GM21717 (cell line): ENCODE data around the gene LASP1NB.
"Not testable (repeated sequence)": the region's sequence is repeated elsewhere in the genome, so short reads cannot be mapped to it uniquely, and the experiment has no call there.

ENCODE experiments used
- ATAC-seq: cut with Tn5 transposase; IDR thresholded peaks from one replicate; pipeline ENCODE4 v1.9.1; 2021; ENCODE audit warnings: mild to moderate bottlenecking, moderate library complexity; ENCODE audit not compliant: unreplicated experiment

LASP1NB gene

DNA sequence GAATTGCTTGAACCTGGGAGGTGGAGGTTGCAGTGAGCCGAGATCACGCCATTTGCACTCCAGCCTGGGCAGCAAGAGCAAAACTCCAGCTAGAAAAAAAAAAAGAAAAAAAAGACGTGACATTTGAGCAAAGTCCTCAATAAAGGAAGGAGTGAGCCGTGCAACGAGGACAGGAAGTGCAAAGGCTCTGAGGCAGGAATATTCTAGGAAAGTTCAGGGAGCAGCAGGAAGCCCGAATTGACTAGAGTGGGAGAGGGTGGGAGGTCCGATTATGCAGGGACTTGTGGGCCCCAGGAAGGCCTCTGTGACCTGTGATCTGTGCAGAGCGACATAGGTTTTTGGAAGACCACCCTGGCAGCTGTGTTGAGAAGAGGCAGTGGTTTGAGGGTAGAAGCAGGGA, 8.6 kb upstream of the LASP1NB start:
- ATAC-seq, result no peak

- ATAC-seq, result no peak
These were observed 8.2 kb upstream of the LASP1NB start for GRCh38 chr17:38917259-38917658.

DNA sequence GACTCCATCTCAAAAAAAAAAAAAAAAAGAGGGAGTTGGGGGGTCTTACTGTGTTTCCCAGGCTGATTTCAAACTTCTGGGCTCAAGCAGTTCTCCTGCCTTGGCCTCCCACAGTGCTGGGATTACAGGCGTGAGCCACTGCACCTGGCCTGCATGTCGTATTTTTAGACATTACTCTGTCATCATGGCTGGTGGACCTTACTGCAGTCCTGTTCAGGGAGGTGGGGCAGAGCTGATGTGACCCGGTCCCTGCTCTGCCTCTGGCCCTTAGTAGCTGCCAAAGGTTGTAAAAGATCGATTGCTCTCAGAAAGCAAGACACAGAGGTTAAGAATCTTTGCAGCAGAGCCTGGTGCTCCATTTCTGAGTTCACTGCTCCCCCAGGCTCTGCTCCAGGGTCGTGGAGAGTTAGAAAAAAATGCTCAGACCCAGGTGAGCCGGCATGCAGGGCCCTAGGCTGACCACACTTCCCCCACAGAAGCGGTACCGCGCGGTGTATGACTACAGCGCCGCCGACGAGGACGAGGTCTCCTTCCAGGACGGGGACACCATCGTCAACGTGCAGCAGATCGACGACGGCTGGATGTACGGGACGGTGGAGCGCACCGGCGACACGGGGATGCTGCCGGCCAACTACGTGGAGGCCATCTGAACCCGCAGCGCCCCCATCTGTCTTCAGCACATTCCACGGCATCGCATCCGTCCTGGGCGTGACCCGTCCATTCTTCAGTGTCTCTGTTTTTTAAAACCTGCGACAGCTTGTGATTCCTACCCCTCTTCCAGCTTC, 7.1 kb upstream of the LASP1NB start:
- ATAC-seq, result no peak

GRCh38 chr17:38918916-38919315, 6.5 kb upstream of the LASP1NB start:
- no peak for ATAC-seq

DNA sequence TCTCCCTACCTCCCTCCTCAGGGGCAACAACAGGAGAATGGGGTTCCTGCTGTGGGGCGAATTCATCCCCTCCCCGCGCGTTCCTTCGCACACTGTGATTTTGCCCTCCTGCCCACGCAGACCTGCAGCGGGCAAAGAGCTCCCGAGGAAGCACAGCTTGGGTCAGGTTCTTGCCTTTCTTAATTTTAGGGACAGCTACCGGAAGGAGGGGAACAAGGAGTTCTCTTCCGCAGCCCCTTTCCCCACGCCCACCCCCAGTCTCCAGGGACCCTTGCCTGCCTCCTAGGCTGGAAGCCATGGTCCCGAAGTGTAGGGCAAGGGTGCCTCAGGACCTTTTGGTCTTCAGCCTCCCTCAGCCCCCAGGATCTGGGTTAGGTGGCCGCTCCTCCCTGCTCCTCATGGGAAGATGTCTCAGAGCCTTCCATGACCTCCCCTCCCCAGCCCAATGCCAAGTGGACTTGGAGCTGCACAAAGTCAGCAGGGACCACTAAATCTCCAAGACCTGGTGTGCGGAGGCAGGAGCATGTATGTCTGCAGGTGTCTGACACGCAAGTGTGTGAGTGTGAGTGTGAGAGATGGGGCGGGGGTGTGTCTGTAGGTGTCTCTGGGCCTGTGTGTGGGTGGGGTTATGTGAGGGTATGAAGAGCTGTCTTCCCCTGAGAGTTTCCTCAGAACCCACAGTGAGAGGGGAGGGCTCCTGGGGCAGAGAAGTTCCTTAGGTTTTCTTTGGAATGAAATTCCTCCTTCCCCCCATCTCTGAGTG, 5.9 kb upstream of the LASP1NB start:
- ATAC-seq, result no peak

DNA sequence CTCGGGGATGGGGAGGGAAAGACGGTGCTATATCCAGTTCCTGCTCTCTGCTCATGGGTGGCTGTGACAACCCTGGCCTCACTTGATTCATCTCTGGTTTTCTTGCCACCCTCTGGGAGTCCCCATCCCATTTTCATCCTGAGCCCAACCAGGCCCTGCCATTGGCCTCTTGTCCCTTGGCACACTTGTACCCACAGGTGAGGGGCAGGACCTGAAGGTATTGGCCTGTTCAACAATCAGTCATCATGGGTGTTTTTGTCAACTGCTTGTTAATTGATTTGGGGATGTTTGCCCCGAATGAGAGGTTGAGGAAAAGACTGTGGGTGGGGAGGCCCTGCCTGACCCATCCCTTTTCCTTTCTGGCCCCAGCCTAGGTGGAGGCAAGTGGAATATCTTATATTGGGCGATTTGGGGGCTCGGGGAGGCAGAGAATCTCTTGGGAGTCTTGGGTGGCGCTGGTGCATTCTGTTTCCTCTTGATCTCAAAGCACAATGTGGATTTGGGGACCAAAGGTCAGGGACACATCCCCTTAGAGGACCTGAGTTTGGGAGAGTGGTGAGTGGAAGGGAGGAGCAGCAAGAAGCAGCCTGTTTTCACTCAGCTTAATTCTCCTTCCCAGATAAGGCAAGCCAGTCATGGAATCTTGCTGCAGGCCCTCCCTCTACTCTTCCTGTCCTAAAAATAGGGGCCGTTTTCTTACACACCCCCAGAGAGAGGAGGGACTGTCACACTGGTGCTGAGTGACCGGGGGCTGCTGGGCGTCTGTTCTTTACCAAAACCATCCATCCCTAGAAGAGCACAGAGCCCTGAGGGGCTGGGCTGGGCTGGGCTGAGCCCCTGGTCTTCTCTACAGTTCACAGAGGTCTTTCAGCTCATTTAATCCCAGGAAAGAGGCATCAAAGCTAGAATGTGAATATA, 4.8 kb upstream of the LASP1NB start:
- ATAC-seq, result no peak

- no peak for ATAC-seq
These were observed 3.5 kb upstream of the LASP1NB start for GRCh38 chr17:38921756-38922411.

GRCh38 chr17:38922538-38923297, 2.7 kb upstream of the LASP1NB start:
- no peak for ATAC-seq

DNA sequence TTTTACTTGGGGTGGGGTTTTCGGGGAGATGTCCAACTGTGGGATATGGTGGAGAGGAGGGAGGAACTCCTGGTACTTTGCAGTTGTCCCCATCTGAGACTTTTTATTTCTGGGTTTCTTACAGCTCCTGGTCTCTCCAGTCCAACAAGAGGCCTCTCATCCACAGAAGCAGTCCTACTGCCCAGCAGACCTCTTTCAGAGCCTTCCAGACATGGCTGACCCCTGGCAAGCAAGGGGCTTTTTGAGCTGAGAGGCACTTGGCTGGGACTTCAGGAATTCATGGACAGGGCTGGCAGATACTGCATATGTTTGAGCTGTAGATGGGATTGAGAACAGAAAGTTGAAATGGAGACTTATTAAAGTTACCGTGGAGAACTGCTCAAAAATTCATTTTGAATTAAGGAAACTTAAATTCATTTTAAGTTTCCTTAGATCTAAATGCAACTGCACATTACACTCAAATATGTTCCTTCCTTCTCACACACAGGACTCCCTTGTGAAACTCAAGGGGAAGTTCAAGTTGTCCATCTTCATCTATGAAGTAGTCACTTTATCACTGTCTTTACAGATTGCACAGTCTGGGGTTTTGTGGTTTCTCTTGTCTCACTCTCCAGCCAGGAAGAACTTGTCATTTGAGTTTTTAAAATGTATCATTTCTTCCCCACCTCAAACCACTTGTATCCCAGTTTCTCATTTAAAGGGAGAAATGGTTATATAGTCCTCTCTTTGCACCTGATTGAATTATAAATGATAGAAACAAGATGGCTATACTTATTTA, 1.1 kb downstream of the LASP1NB start:
- no peak for ATAC-seq

DNA sequence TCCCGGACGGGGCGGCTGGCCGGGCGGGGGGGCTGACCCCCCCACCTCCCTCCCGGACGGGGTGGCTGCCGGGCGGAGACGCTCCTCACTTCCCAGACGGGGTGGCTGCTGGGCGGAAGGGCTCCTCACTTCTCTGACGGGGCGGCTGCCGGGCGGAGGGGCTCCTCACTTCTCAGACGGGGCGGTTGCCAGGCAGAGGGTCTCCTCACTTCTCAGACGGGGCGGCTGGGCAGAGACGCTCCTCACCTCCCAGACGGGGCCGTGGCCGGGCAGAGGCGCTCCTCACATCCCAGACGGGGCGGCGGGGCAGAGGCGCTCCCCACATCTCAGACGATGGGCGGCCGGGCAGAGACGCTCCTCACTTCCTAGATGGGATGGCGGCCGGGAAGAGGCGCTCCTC, 5.4 kb downstream of the LASP1NB start:
- not testable (repeated sequence) for ATAC-seq

DNA sequence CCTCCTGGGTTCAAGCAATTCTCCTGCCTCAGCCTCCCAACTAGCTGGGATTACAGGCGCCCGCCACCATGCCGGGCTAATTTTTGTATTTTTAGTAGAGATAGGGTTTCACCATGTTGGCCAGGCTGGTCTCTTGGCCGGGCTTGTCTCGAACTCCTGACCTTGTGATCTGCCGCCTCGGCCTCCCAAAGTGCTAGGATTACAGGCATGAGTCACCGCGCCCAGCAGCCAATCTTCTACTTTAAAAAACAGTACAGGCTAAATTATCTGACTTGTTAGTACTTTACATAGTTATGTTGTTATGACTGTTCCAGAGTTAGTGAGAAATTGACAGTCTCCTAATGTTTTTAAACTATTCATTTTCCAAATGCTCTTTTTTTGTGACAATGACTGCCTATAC, 8.5 kb downstream of the LASP1NB start:
- ATAC-seq, result not testable (repeated sequence)

GRCh38 chr17:38939987-38940386, 14.6 kb downstream of the LASP1NB start:
- ATAC-seq, result no peak

GRCh38 chr17:38940404-38940803, 15.0 kb downstream of the LASP1NB start:
- ATAC-seq, result no peak

DNA sequence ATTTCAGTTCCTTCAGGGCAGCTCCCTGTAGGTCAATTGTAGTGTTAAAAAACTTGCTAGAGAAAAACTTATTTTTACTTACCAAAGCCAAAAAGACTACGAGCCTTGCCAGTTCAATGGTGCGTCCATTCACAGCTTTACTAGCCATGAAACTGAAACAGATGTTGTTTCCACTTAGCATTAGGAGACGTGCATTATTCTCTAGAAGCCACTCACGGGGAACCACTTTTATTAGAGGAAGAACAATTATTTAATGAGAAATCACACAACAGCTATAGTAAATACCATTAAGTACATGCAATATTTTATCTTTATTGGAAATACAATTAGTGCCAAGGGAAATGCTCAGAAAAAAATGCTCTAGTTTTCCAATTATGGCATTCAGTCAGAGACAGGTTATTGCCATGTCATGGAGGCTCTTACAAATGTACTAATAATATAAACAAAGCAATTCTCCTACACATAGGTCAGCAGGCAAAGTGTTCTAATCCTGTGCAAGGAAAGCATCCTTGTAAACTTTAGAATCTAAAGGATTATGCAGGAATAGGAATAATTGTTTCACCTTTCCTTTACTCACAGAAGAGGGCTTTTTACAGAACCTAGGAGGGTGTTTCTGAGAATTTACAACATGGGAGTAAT, 17.4 kb downstream of the LASP1NB start:
- no peak for ATAC-seq

- no peak for ATAC-seq
These were observed 18.2 kb downstream of the LASP1NB start for GRCh38 chr17:38943607-38944006.

GRCh38 chr17:38947189-38947588, 21.8 kb downstream of the LASP1NB start:
- no peak for ATAC-seq

GRCh38 chr17:38953800-38954199, 28.4 kb downstream of the LASP1NB start:
- not testable (repeated sequence) for ATAC-seq

DNA sequence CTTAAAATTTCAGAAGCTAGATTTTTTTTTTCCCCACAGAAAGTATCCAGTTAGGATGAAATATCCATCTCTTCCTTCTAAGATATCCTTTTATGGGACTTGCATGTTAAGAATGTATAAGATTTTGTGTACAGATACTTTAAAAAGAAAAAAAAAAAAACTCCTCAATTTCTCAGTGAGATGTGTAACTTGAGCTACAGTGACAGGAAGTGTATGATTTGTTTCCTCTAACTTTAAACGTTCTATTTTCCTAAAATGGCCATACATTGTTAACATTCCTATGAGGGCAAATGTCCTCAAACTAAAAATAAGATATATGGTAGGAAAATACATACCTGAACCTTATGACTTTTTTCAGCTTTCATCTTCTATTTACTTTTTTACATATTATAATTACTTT, 32.9 kb downstream of the LASP1NB start:
- ATAC-seq, result no peak

DNA sequence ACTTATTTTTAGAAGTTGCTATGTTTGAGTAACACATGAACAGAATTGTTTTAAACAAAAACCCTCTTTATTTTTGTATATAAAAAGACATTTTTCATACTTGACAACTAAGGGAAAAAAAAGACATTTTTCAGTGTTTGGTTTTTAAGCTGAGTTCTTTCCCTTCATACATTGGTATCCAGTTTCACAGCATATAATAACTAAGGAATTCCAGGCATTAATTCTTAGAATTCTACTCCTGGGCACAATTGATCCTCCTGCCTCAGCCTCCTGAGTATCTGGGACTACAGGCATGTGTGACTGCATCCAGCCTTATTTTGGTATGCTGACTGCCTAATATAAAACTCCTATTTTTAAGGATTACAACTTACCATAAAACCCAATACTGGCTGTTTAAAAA, 33.3 kb downstream of the LASP1NB start:
- ATAC-seq, result no peak
